ENCODE data around the gene TRIM33.

DNA sequence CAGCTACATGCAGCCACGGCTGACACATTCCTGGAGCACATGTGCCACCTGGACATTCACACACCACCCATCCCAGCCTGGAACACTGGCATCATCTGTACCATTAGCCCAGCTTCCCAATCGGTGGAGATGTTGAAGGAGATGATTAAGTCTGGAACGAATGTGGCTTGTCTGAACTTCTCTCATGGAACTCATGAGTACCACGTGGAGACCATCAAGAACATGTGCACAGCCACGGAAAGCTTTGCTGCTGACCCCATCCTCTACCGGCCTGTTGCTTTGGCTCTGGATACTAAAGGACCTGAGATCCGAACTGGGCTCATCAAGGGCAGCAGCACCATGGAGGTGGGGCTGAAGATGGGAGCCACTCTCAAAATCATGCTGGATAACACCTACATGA is 25.0 kb upstream of the TRIM33 start:
- TF ChIP-seq, protein P1, sequence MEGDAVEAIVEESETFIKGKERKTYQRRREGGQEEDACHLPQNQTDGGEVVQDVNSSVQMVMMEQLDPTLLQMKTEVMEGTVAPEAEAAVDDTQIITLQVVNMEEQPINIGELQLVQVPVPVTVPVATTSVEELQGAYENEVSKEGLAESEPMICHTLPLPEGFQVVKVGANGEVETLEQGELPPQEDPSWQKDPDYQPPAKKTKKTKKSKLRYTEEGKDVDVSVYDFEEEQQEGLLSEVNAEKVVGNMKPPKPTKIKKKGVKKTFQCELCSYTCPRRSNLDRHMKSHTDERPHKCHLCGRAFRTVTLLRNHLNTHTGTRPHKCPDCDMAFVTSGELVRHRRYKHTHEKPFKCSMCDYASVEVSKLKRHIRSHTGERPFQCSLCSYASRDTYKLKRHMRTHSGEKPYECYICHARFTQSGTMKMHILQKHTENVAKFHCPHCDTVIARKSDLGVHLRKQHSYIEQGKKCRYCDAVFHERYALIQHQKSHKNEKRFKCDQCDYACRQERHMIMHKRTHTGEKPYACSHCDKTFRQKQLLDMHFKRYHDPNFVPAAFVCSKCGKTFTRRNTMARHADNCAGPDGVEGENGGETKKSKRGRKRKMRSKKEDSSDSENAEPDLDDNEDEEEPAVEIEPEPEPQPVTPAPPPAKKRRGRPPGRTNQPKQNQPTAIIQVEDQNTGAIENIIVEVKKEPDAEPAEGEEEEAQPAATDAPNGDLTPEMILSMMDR (conservative IDR thresholded peaks at IDR 0.05; ENCODE audit: low read depth, low read length) = no peak
- TF ChIP-seq EZH2 (IDR thresholded peaks at IDR 0.05; ENCODE audit: borderline replicate concordance, low read depth, low read length, poor library complexity, severe bottlenecking) = no peak
